HG03175 (cell line): ENCODE results near the gene SLC35E3.

Experiments
- ATAC-seq: cut with Tn5 transposase; IDR thresholded peaks from one replicate; pipeline ENCODE4 v1.9.1; 2021; ENCODE audit warnings: mild to moderate bottlenecking, moderate library complexity; ENCODE audit not compliant: unreplicated experiment

SLC35E3 gene

DNA sequence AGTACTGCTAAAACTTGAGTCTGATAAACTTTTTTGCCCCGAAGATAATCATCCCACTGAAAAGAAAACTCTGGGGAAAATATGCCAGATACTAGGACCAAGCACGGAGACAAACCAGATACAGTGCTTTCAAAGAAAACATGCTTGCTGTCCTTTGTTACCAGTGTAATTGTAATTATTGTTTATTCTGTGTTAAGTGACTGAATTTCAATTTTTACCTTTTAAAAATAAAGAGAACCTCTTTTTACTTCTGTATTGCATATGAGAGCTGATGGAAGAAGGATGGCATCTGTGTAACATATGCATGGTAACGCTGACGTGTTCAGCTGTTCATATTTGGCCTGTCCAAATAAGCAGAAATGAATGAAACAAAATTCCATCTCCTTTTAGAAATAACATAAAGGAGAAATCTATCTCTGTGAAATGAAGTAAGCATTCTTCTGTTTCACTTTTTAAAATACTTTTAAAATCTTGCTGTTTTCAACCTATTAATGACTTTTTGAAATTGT lies 22.5 kb downstream of the SLC35E3 start:
- no peak for ATAC-seq

GRCh38 chr12:68769941-68770340 lies 24.0 kb downstream of the SLC35E3 start:
- ATAC-seq = no peak

DNA sequence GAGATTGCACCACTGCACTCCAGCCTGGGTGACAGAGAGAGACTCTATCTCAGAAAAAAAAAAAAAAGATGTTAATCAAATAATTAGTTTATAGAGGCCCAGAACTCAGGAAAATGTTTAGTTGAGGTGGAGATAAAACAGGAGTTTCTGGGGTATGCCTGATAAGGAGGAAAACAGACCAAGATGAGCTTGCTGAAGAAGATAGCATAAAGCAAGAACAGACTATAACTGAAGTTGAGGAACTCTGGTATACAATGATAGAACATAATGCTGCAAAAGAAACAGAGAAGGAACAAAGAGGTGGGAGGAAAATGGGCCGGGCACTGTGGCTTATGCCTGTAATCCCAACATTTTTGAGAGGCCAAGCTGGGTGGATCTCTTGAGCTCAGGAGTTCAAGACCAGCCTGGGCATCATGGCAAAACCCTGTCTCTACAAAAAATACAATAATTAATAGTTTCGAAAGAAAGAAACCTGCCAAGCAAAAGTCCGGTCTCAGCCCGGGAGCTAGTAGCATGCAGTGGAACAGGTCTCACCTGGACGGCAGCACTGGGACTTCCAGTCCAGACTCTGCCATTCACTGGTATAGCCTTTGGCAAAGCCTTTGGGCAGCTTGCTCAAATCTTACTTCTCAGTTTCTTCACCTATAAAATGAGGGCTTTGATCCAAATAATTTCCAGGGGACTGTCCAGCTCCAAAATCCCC lies 25.4 kb downstream of the SLC35E3 start:
- ATAC-seq = no peak

GRCh38 chr12:68772714-68773113 lies 26.7 kb downstream of the SLC35E3 start:
- peak; percentile 55 for ATAC-seq

DNA sequence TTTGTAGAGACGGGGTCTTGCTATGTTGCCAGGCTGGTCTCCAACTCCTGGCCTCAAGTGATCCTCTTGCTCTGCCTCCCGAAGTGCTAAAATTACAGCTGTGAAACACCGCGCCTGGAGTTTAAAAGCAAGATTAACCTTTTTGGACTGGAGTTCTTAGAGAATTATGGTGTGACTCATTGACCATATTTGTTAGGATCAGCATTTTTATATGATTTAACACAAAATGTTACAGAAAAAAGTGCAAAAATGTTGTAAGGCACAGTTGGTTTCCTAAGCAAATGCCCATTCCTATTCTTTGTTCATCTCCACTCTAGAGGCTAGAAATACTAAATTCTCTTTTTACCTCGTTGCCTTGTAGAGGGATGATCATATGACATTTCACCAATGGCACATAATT lies 27.6 kb downstream of the SLC35E3 start:
- no peak for ATAC-seq

- no peak for ATAC-seq
These were observed 29.2 kb downstream of the SLC35E3 start for GRCh38 chr12:68775121-68775630.

DNA sequence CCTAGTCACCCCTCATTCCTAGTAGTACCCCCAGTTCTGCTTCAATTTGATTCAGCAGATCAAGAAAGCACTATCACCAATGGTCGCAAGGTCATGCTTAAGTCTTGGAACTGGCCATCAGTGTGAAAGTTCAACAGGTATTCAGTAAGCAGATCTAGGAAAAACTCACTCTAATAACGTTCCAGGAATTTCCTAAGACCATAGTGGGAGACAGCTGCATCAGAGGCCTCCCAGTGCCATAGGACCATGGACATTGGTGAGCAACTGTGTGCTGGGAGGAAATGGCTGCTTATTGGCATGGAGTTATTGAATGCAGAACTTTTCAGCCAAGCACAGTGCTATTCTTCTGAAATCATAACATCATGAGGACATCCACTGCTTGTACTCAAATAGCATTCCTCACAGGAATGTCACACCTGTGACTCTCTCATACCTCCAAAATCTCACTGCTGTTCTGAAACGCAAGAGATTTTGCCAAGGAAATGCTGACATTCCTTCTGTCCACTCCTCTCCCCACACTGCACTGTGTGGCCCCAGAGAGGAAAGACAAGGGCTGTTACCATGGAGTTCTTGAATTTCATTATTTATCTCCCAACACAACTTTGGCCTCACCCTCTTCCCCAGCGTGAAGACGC lies 31.1 kb downstream of the SLC35E3 start:
- ATAC-seq = no peak

GRCh38 chr12:68779280-68779679 lies 33.3 kb downstream of the SLC35E3 start:
- ATAC-seq = no peak

GRCh38 chr12:68780731-68781130 lies 34.8 kb downstream of the SLC35E3 start:
- ATAC-seq = no peak

GRCh38 chr12:68781728-68782127 lies 35.8 kb downstream of the SLC35E3 start:
- no peak for ATAC-seq

GRCh38 chr12:68784015-68784414 lies 38.0 kb downstream of the SLC35E3 start:
- ATAC-seq = no peak

DNA sequence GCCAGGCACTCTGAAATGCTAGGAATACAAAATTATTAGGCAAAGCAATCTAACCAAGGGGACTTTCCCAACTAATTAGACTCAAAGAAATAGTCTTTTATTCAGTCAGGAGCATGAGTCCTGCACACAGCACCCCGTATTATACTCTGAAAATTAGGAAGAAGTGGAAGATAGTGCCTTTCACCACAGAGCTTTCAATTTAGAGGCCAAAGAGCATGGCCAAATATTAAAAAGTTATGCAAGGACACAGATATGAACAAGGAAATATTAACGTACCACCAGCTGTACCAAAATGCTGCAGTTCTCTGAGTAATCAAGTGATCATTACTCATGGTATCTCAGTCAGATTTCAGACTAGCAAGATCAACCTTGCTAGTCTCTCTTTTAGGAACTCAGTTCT lies 39.4 kb downstream of the SLC35E3 start:
- no peak for ATAC-seq

DNA sequence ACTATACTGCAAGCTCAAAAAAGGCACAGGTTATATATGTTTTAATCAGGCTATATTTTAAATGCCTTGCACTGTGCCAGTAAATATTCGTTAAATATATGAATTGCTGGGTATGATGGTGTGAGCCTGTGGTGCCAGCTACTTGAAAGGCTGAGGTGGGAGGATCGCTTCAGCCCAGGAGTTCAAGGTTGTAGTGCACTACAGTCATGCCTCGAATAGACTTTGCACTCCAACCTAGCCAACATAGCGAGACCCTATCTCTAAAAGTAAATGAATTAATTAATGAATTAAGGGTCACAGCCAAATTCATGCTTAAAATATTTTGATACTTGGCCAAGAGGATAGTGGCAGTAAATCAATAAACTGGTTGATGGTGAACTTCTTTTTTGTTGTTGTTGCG lies 39.8 kb downstream of the SLC35E3 start:
- ATAC-seq = no peak

DNA sequence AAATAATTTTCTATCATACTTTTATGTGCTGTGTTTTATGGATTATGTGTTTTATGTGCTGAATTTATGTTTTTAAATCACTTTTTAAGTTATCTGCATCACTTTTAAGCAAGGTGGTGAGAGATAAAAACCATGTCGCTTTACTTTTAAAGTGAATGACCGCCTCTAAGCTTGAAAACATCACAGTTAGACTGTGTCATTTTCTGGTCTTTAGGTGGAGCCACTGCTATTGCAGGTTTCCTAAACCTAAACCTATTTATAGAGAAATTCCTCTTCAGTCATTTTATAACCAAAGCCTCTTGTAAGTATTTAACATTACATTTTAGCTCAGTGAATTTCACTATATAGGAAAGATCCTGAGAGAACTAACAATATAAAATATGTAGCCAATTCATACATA lies 41.0 kb downstream of the SLC35E3 start:
- ATAC-seq = no peak

- no peak for ATAC-seq
These were observed 42.7 kb downstream of the SLC35E3 start for GRCh38 chr12:68788554-68789143.

DNA sequence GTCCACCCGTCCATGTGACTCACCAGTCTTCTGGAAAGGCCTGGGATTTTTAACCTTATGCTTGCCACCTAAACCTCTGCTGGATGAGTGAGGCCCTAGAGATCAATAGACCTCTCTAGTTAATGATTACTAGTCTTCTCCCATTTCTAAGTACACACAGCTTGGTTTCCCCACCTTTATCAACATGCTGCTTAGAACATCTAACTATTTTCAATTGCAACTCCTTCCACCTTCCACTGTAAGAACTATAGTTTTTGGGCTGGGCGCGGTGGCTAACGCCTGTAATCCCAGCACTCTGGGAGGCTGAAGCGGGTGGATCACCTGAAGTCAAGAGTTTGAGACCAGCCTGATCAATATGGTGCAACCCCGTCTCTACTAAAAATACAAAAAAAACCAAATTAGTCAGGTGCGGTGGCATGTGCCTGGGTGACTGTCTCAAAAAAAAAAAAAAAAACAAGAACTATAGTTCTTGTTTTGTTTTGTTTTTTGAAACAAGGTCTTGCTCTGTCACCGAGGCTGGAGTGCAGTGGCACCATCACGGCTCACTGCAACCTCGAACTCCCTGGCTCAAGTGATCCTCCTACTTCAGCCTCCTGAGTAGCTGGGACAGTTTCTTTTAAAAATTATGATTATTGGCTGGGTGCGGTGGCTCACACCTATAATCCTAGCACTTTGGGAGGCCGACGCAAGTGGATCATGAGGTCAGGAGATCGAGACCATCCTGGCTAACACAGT lies 43.3 kb downstream of the SLC35E3 start:
- ATAC-seq = no peak

DNA sequence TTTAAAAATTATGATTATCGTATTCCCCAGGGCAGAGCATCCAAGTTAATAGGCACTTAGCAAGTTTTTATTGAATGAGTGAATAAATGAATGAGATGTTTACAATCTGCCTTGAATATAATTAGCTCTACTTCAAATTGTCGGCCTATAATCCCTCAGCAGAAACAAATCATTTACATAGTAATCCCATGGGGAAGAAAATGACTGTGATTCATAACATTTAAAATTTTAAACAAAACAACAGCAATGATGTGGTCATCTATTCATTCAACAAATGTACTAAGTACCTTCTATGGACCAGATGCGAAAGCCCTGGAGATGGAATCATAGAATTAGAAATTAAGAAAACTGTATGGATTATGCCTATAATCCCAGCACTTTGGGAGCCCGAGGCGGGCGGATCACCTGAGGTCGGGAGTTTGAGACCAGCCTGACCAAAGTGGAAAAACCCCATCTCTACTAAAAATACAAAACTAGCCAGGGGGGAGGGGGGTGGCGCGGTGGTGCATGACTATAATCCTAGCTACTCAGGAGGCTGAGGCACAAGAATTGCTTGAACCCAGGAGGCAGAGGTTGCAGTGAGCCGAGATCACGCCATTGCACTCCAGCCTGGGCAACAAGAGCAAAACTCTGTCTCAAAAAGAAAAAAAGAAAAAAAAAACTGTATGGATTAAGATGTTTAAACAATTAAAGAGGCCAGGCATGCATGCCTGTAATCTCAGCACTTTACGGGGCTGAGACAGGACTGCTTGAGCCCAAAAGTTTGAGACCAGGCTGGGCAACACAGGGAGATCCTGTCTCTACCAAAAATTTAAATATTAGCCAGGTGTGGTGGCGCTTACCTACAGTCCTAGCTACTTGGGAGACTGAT lies 44.3 kb downstream of the SLC35E3 start:
- ATAC-seq = no peak

- ATAC-seq = no peak
These were observed 44.9 kb downstream of the SLC35E3 start for GRCh38 chr12:68790952-68791234.

DNA sequence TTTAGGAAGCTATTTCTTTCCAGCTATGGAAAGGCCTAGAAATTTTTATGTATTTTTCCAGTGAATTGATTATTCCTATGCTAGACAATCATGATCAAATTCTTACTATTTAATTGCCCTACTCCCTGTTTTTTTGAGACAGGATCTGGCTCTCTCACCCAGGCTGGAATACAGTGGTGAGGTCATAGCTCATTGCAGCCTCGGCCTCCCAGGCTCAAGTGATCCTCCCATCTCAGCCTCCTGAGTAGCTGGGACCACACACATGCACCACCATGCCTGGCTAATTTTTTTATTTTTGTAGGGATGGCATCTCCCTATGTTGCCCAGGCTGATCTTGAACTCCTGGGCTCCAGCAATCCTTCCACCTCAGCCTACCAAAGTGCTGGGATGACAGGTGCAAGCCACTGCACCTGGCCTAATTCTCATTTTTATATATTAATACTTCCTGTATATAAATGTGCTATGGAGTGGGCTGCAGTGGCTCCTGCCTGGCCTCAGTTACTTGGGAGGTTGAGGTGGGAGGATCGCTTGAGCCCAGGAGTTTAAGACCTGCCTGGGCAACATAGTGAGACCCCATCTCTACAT lies 46.0 kb downstream of the SLC35E3 start:
- no peak for ATAC-seq

GRCh38 chr12:68792952-68793351 lies 47.0 kb downstream of the SLC35E3 start:
- ATAC-seq = peak; percentile 88
